ENCODE data around the gene CC2D1A.

GRCh38 chr19:13931391-13932148 is 25.6 kb downstream of the CC2D1A start:
- no peak for TF ChIP-seq CTCF (IDR thresholded peaks at IDR 0.05)
- no peak for TF ChIP-seq ZFX (IDR thresholded peaks at IDR 0.05; ENCODE audit: borderline replicate concordance)
